CD4-positive, alpha-beta T cell treated with Interleukin-15 for 4 hours (primary cell): ENCODE data around the gene GLDN.

Experiments used
- DNase-seq: peaks from one replicate; pipeline ENCODE4 v3.0.0-alpha.2; 2020; ENCODE audit warnings: low spot score

The GLDN gene

DNA sequence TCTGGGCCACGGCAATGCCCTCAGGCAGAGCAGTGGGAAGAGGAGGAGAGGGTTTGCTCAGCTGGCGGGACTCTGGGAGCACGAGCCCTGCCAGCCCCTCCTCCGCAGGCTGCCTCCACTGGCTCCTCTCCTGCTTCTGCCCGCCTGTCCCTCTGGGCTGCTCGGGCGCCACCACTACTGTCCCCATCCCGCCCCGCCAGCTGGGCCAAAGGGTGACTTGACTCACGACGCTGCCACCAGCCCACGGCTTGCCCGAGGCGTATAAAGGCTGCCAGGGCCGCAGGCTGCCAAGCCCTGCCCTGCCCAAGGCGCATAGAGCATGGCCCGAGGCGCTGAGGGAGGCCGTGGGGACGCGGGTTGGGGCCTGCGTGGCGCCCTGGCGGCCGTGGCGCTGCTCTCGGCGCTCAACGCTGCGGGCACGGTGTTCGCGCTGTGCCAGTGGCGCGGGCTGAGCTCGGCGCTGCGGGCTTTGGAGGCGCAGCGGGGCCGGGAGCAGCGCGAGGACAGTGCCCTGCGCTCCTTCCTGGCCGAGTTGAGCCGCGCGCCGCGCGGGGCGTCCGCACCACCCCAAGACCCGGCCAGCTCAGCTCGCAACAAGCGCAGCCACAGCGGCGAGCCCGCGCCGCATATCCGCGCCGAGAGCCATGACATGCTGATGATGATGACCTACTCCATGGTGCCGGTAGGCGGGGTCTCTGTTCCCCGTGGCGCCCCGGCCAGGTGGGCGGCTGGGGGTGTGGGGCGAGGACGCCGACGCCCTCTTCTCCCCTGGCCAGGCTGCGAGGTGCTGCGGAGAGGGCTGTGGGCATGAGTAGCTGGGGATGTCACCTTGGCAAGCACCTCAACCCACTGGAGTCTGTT, at the start of gene GLDN:
Gene GLDN (plus strand): TSS at position 290 of the 861 bp plus-strand sequence. CDS start 30 bp downstream, at position 320.
- no peak for DNase-seq

DNA sequence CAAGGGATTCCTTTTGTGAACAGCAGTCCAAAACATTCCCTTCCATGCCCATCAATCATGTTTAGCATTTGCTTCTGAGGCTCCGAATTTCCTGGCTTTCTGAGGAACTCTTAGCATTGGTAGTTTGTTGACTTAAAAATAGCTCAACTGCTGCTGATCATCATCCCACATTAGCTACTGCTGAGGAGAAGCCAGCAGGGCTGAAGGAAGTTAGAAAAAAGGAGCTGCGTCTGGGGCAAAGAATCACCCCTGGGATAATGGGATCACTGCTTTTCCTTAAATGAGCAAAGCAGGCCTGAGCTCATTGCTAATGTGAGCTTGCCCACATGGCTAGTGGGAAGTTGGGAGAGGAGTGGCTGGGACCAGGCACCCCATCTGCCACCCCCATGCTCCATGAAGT, 42.8 kb upstream of the GLDN start:
- no peak for DNase-seq

DNA sequence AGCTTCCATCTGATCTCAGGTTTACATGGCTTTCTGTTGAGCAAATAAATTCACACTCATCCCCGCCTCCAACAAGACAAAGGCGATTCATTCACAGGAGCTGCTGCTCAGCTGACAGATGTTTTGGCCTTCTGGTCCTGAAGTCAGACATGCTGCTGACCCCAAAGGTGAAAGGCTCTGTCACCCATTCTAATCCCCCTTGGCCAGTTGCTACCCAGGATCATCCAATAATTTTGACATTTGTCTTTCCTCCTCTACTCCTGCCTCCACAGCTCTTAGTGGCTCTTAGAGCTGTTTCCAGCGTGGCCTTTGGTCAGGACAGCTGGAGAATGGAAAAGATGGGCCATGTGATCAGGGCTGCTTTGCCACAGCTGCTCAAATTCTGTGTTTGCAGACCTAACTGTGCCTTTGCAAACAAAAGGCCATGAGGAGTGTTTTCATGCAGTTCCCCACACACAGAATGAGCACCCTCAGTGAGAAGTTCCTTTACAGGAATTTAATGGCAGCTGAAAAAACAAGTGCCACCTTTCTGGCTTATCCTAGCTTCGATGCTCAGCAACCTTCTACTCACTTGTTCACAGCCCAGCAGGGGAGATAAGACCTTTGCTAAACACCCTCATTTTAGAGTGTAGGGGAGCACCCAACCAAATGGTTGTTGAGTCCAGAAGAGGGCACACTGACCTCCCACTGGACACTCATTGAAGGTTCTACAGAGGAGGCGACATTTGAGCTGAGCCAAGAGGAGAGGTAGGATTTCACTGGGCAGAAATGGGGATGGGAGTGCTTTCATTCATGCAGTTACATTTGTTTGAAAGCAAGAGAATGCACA, 42.1 kb upstream of the GLDN start:
- DNase-seq, result no peak

DNA sequence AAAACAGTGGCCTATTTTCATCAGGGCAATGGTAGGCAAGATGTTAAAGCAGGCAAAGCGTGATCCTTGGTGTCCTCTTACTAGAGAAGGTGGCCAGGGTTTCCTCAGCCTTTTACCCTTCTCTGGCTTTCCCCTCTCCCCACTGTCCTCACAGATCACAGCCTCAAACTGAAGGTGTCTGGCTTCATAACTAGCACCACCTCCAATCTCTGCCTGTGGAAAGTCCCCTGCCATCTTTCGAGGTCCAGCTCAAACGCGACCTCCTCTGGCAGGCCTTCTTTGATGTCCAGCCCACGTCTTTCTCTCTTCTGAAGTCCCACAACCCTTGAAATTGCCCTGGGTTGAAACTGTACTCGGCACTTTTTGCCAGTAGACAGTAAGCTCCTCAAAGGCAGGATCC, 39.0 kb upstream of the GLDN start:
- no peak for DNase-seq

DNA sequence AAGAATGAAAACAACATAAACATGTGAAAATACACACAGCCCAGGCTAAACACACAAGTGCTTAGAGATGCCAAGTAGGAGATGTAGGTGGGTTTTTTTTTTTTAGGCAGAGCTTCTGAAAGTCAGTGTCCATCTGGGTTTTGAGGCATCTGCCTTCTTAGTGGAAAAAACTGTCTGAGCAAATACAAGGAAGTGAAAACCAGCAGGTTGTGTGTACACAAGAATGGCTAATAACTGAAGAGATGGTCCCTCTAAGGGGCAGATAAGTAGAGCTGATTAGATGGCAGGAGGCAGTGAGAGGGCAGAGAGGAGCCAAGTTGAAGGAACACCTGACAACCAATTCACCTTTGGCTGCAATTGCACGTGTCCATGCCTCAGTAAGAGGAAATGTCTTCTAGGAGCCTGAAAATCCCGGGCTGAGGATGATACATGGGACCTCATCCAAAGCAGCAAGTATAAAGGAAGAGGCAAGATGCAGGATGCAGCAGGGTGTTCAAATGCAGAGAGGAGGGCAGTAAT, 37.9 kb upstream of the GLDN start:
- DNase-seq, result no peak

DNA sequence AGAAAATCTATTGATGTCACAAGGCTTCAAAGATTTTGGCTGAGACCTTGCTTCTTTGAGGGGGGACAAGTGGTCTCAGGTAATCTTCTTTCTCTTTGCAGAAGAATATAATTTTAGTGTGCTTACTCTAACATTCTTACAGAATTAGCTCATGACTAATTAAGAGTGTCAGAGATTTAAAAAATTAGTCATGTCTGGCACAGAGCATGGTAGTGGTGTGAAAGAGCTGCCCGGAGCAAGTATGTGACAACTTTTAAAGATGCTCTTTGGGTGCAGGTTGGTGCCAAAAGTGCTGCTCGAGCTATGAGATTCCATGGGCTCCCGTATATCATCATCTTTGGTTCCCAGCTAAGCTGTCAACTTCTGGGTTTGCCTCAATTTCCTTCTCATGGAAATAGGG, 34.1 kb upstream of the GLDN start:
- DNase-seq, result no peak

DNA sequence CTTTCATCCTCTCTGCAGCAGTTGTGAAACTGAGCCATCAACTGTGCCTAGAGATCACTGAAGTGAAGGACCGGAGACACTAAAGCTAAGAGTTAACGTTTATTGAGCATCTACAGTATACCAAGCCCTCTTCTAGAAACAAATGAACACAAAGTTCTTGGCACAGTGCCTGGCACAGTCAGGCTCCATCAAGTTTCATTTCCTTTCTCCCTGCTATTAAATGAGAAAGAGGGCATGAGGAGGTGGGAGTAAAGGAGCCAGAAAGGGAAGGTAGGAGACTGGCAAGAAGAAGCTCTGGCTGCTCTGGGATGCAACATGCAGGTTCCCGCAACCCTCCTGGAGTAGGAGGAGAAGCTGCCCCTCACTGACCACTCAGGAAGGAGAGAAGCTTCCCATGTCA, 33.6 kb upstream of the GLDN start:
- no peak for DNase-seq

DNA sequence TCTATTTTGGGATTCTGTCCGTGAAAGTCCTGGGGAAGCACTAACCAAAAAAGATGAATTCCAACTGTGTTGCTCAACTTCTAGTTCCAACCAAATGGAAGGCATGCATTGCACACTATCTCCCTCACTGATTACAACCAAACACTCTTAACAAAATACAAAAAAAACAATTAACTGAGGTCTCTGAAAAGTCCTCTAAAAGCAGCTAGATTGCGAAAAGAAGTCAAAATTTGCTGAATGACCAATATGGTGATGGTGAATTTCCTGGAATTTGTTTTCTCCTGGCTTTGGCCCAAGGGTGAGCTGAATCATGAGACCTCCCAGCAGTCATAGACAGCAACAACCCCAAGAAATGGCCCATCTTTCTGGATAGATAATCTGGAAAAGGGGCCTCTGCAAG, 31.4 kb upstream of the GLDN start:
- DNase-seq, result no peak

DNA sequence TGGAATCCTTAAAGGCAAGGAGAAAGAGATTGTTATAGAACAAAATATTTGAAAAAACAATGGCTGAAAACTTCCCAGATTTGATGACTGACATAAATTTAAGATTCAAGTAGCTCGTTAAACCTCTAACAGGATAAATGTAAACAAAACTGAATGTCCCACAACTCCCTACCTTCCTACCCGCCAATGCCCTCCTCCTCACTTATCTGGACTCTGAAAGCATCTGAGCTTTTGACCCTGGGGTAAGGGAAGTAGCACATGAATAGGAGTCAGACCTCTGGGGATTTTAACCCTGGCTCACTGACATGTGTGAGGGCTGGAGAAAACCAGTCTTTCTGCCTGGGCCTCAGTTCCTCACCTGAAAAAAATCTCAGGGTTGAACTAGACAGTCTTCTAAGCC, 29.9 kb upstream of the GLDN start:
- no peak for DNase-seq

DNA sequence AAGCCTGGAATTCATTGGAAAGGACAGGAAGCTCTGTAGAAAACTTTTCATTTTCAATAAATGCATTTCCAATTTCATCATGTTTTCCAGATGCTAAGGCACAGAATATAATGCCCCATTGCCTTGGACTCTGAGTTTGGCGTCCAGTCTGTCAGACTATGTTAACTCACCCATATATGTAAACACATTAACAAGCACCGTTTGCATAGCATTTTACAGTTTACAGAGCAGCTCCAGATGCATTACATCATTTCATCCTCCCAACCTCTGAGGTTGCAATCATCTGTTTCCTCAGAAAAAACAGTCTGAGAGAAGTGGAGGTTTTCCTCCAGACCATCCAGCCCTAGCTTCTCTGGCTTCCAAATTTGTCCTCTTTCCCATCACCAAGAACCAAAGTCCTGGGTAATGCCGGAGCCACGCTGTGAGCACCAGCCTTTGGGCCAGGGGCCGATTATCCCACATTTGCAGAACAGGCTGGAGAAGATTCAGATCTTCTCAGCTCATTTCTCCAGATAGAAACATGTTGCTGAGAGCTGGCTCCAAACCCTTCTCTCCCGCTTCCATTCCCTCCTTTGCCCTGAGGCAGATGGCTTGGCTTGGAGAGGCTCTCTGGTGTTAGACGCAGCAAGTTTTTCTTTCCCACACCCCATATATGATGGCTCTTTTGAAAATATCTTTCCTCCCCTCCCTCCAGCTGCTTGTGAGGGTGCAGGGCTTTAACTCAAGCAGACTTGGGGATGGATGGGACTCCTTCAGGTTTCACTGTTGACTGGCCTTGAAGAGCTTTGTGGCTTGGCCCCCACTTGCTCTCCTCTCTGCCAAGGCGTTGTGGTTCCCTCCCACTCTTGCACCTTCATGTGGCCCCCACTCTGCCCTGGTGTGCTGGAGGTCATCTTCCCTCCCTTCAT, 29.0 kb upstream of the GLDN start:
- DNase-seq, result no peak

DNA sequence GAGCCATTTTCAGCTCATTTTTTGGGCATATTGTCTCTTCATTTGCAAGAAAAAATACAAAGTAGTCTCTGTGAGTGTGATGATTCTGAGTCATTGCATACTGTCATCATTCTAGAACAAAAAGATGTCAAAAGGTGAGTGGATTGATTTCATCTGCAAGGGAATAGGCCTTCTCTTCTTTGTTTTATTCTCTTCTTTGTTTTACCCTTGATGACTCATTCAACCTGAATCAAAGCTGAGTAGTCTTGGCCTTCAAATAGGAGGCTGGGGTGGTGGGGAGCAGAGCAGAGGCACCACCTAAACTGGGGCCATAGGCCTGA, 28.4 kb upstream of the GLDN start:
- no peak for DNase-seq

DNA sequence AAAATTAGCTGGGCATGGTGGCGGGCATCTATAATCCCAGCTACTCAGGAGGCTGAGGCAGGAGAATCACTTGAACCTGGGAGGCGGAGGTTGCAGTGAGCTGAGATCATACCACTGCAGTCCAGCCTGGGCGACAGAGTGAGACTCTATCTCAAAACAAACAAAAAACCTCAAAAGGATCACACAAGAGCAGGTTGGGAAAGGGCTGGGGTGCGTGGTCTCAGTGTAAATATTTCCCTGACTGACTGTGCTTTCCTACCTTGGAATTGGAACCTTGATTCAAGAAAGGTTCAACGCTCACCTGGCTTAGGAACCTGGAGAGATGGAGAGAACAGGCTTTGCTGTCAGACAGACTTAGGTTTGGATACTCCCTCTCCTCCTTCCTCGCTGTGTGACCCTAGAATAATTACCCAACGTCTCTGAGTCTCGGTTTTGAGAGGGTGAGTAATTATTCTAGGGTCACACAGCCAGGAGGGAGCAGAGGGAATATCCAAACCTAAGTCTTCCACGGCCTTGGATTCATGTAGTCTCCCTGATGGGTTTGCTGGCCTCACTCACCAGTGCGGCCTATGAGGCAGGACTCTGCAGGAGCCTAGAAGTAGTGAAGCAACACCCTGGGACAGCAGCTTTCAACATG, 27.7 kb upstream of the GLDN start:
- no peak for DNase-seq

DNA sequence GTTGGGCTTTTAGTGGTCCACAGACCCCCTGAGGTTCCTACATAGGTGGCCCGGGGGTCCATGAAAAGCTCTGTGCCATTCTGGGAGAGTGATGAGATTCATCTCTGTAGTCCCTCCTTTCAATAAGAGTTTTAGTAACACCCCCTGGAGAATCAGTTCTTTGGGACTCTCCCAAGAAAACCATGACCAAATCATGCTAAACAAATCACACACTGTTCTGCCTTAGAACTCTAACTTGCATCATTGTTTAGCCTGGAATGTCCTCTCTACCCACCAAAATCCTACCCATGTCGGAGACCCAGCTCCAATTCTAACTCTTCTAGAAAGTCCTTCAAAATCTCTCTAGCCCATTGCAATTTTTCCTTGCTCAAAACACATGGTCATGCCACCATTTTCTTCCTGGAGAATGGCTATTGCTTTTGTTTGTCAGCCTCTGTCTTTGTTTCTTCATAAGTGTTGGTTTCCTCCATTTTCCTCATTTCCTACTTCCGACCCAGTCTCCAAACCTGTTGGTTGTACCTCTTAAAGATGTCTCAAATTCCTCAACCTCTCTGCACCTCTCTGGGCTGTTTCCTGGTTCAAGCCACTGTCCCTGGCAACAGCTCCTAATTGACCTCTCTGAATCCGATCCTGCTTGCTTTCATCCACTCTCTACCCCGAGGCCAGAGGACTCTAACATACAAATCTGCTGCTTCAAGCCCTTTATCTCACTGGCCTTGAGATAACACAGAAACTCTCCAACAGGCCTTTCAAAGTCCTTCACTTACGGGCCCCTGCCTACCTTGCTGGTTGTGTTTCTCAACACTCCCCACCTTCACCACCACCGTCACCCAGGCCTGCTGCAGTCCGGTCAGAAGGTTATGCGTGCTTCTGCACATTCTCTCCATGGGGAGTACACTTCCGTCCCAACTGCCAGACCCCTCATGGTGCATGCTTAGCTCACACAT, 26.8 kb upstream of the GLDN start:
- no peak for DNase-seq

DNA sequence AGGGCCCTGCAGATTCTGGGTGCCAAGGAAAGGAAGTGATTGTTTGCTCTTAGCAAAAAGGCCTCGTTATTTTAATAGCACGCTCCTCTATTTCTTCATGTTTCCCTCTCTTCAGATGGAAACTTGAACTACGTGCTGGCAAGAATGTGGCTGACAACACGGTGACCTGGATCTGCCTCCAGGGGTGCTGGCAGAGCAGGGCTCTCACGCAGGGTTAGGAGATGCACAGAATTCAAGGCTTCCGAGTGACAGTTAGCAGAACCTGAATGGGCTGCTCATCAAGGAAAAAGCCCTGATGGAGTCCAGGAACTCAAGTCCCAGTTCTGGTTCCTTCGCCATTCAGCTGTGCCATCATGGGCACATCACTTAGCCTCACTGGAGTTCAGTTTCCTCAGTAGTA, 25.7 kb upstream of the GLDN start:
- DNase-seq, result no peak

DNA sequence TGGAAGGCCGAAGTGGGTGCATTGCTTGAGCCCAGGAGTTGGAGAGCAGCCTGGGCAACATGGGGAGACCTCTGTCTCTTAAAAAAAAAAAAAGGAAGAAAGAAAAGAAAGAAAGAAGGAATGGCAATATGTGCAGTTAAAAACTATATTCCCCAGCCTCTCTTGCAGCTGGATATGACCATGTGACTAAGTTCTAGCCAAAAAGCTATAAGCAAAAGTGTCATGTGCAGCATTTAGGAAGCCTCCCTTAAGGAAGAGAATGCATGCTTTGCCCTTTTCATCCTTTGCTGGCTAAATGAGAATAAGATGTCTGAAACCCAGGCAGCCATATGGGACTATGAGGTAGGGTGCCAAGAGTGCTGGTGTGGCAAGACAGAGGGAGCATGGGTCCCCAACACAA, 24.8 kb upstream of the GLDN start:
- DNase-seq, result no peak

DNA sequence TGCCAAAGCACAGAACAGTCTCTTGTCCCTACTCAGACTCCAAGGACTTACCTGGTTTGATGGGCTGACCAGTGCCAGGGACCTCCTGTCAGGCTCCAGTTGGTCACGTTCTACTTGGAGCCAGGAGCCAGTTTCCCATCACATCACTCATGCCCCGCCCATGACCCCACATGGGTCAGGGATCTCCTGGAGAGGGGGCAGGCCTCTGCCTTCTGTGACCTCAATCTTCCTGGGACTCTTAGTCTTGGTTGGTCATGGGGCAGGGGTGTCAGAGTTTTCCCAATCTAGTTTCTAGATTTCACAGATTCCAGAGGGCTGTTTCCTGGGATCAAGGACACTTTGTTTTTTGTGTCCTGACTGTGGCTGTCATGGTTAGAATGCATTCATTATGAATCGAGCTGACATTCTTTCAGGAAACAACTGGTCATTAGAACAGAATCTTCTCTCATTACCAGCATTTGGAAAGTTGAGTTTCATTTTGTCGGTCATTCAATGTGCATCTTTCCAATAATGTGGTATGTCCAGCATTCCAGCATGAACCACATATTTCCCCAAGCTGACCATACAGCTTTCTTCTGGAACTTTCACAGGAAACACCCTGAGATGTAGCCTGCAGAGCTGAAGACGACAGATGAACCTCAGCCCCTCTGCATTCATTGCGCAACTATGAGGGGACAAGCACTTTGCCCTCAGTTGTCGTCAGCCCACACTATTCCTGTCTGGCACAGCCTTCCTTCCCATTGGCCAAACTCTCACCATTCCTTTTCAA, 22.9 kb upstream of the GLDN start:
- DNase-seq, result no peak

DNA sequence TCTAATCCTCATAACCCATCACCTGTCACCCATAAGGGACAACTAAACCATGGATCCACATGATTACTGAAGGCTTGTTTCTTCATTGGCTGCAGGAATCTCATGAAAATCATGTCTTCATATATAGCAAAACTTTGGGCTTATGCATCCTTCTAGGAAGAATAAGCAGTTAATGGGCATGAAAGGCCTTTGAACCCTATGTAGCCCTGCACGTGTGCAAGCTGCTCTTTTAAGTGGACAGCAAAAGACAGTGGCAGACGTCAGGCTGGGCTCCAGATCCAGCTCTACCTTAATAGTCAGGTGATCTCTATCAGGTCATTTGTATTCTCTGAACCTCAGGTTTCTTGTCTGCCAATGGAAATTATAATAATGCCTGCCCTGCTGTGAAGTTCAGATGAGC, 21.9 kb upstream of the GLDN start:
- no peak for DNase-seq

DNA sequence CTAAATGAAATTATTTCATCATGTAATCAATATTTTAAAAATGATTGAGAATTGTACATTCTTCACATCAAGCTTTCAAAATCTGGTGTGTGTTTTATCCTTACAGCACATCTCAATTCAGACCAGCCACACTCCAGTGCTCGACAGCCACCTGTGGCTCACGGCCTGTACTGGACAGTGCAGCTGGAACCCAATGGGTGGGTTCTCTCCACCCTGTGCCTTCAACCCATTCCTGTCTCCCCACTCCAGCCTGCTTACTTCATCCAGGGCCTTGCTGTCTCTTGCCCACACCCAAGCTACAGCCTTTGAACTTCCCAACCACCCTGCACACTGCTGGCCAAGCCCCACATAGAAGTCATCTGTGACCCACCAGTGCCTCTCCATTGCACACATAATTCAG, 20.6 kb upstream of the GLDN start:
- DNase-seq, result no peak

DNA sequence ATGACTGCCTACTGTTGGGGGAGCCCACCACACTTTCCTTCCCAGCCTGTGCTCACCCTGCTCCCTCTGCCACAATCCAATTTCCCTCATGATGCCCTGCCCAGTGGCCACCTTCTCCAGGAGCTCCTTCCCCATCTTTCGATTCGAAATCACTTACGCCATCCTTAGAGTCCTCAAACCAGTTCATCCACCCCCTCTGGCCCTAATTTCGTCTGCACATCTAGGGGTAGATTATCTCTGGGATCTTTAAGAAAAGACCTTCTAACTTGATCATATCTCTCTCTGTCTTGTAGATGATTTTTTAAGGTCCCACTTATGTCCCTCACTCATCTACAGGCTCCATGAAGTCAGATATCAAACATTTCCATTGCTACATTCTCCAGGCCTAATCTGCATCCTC, 20.1 kb upstream of the GLDN start:
- DNase-seq, result no peak
